ENCODE results near the gene UTP20. TPM values are rescaled to one million over a fixed set of nuclear protein-coding genes. Genes with fewer than 3 reads are reported as not detected.

Gene UTP20
- polyA plus RNA-seq, 3 donors, result 15.1 to 20.1 (median 18.8) TPM

- no peak for DNase-seq
These were observed 150.6 kb downstream of the UTP20 start for GRCh38 chr12:101430456-101430855.

GRCh38 chr12:101436136-101436535 is 156.2 kb downstream of the UTP20 start:
- DNase-seq, result peak; percentile 42

Other genes starting within 250 kb of the UTP20 start
- gene SLC5A8, start 69.9 kb upstream of the UTP20 start, polyA plus RNA-seq (ENCODE audit: insufficient read length in 3 of 3), result 10 to 100 TPM; 25.3 to 53.6 (median 36.5) TPM
- 100 to 1,000 TPM; 123 to 143 (median 142) TPM for gene ARL1, start 127.7 kb downstream of the UTP20 start, polyA plus RNA-seq (ENCODE audit: insufficient read length in 3 of 3)
- gene SPIC, start 195.2 kb downstream of the UTP20 start, polyA plus RNA-seq (ENCODE audit: insufficient read length in 3 of 3), result not detected

Data from renal pelvis (tissue), 4 donors.